ENCODE measurements around the gene MVD. TPM values are rescaled to one million over a fixed set of nuclear protein-coding genes. Genes with fewer than 3 reads are reported as not detected.

Gene MVD
- total and polyA plus RNA-seq, 4 donors = 39.1 to 135 (median 119) TPM

- TF ChIP-seq CTCF (IDR thresholded peaks at IDR 0.05; ENCODE audit: control extremely low read depth, extremely low read depth) = no peak
- WGBS, 2 donors = 88 to 89% methylated on average over 28 of the region's 28 CpGs
- Histone ChIP-seq H3K9me3 (ENCODE audit: control insufficient read depth in 4 of 4, insufficient read depth in 3 of 4, low read length in 3 of 4) (no peaks in the 10 kb centered on the region), H3K4me3 (no peak overlapping the region), H3K4me1 (ENCODE audit: control insufficient read depth in 5 of 5, insufficient read depth in 5 of 5, low read length in 5 of 5) (peaks cover 0 to 15% (median 3%) of the 10 kb centered on the region in 5 donors), H3K27me3 (ENCODE audit: control insufficient read depth in 3 of 3, insufficient read depth in 3 of 3, low read length in 2 of 3) (no peaks in the 10 kb centered on the region), H3K36me3 (ENCODE audit: control insufficient read depth in 4 of 4, insufficient read depth in 4 of 4, low read length in 4 of 4) (peaks cover 0 to 60% (median 8%) of the 10 kb centered on the region in 4 donors), H3K27ac (ENCODE audit: low read depth in 1 of 2, low read length in 1 of 2) (no peak overlapping the region), H3K9ac (ENCODE audit: insufficient read depth in 1 of 2, low read length in 2 of 2) (no peak overlapping the region)
- ATAC-seq (ENCODE audit: insufficient read depth, low FRiP score) = no peak
- no peak for DNase-seq
These were observed 8.4 kb downstream of the MVD start for GRCh38 chr16:88654363-88655052.

- Histone ChIP-seq H3K4me3 (no peak overlapping the region), H3K4me1 (ENCODE audit: control insufficient read depth in 5 of 5, insufficient read depth in 5 of 5, low read length in 5 of 5) (peaks cover 0 to 14% (median 6%) of the 10 kb centered on the region in 5 donors), H3K27ac (ENCODE audit: low read depth in 1 of 2, low read length in 1 of 2) (no peak overlapping the region), H3K36me3 (ENCODE audit: control insufficient read depth in 4 of 4, insufficient read depth in 4 of 4, low read length in 4 of 4) (peaks cover 0 to 60% (median 8%) of the 10 kb centered on the region in 4 donors), H3K9ac (ENCODE audit: insufficient read depth in 1 of 2, low read length in 2 of 2) (no peak overlapping the region), H3K27me3 (ENCODE audit: control insufficient read depth in 3 of 3, insufficient read depth in 3 of 3, low read length in 2 of 3) (no peaks in the 10 kb centered on the region), H3K9me3 (ENCODE audit: control insufficient read depth in 4 of 4, insufficient read depth in 3 of 4, low read length in 3 of 4) (no peaks in the 10 kb centered on the region)
- no peak for TF ChIP-seq CTCF (IDR thresholded peaks at IDR 0.05; ENCODE audit: control extremely low read depth, extremely low read depth)
- DNase-seq (no peak), ATAC-seq (ENCODE audit: insufficient read depth, low FRiP score) (no peak)
- 86 to 87% methylated on average over 32 of the region's 32 CpGs for WGBS, 2 donors
These were observed 9.1 kb downstream of the MVD start for GRCh38 chr16:88653596-88654362.

GRCh38 chr16:88653101-88653500 lies 9.8 kb downstream of the MVD start:
- no peaks in the 10 kb centered on the region for H3K9me3 ChIP-seq (ENCODE audit: control insufficient read depth in 4 of 4, insufficient read depth in 3 of 4, low read length in 3 of 4)
- 92 to 95% methylated on average over 13 of the region's 13 CpGs for WGBS, 2 donors
- no peak overlapping the region for H3K27ac ChIP-seq (ENCODE audit: low read depth in 1 of 2, low read length in 1 of 2)
- H3K27me3 ChIP-seq (ENCODE audit: control insufficient read depth in 3 of 3, insufficient read depth in 3 of 3, low read length in 2 of 3) = no peaks in the 10 kb centered on the region
- TF ChIP-seq CTCF (IDR thresholded peaks at IDR 0.05; ENCODE audit: control extremely low read depth, extremely low read depth) = no peak
- DNase-seq (no peak), ATAC-seq (ENCODE audit: insufficient read depth, low FRiP score) (no peak)
- no peak overlapping the region for H3K9ac ChIP-seq (ENCODE audit: insufficient read depth in 1 of 2, low read length in 2 of 2)
- no peak overlapping the region for H3K4me3 ChIP-seq
- peaks cover 0 to 58% (median 8%) of the 10 kb centered on the region in 4 donors for H3K36me3 ChIP-seq (ENCODE audit: control insufficient read depth in 4 of 4, insufficient read depth in 4 of 4, low read length in 4 of 4)
- peaks cover 0 to 14% (median 6%) of the 10 kb centered on the region in 5 donors for H3K4me1 ChIP-seq (ENCODE audit: control insufficient read depth in 5 of 5, insufficient read depth in 5 of 5, low read length in 5 of 5)
